Ishikawa (cell line): ENCODE data around the gene FLVCR2.

ENCODE experiments used
- CEBPB ChIP-seq: IDR thresholded peaks from 2 replicates; pipeline ENCODE4 v1.6.1; 2012
- CREB1 ChIP-seq: IDR thresholded peaks from 2 replicates; pipeline ENCODE4 v1.6.1; 2012; ENCODE audit warnings: low read depth
- EGR1 ChIP-seq: IDR thresholded peaks from 2 replicates; pipeline ENCODE4 v1.6.1; 2012
- EP300 ChIP-seq: IDR thresholded peaks from 2 replicates; pipeline ENCODE4 v1.6.1; 2012; ENCODE audit warnings: borderline replicate concordance
- FOXM1 ChIP-seq: IDR thresholded peaks from 2 replicates; pipeline ENCODE4 v1.6.1; 2012; ENCODE audit warnings: low read depth, borderline replicate concordance
- NFIC ChIP-seq: IDR thresholded peaks from 2 replicates; pipeline ENCODE4 v1.6.1; 2012
- RAD21 ChIP-seq: IDR thresholded peaks from 2 replicates; pipeline ENCODE4 v1.6.1; 2012; ENCODE audit warnings: low read depth
- TAF1 ChIP-seq: IDR thresholded peaks from 2 replicates; pipeline ENCODE4 v1.6.1; 2012; ENCODE audit warnings: low read depth, mild to moderate bottlenecking
- TCF12 ChIP-seq: IDR thresholded peaks from 2 replicates; pipeline ENCODE4 v1.6.1; 2012; ENCODE audit warnings: low read depth
- TEAD4 ChIP-seq: IDR thresholded peaks from 2 replicates; pipeline ENCODE4 v1.6.1; 2012
- USF1 ChIP-seq: IDR thresholded peaks from 2 replicates; pipeline ENCODE4 v1.6.1; 2012
- YY1 ChIP-seq: IDR thresholded peaks from 2 replicates; pipeline ENCODE4 v1.6.1; 2012; ENCODE audit warnings: low read depth
- ZBTB7A ChIP-seq: IDR thresholded peaks from 2 replicates; pipeline ENCODE4 v1.6.1; 2012; ENCODE audit warnings: low read depth
- TF ChIP-seq, protein P1 (sequence below): IDR thresholded peaks from 2 replicates; pipeline ENCODE4 v1.6.1; 2012
- TF ChIP-seq, protein P2 (sequence below): IDR thresholded peaks from 2 replicates; pipeline ENCODE4 v1.6.1; 2012; ENCODE audit warnings: low read depth, mild to moderate bottlenecking

Gene FLVCR2

GRCh38 chr14:75559451-75560222, 18.8 kb upstream of the FLVCR2 start:
- TF ChIP-seq USF1 (no peak), RAD21 (no peak), CEBPB (peak; percentile 71; the same call in 1 of the 2 replicates), EP300 (no peak), TCF12 (no peak), FOXM1 (no peak), CREB1 (no peak), TAF1 (no peak), NFIC (0 out of 2 replicates have a peak, but pooled peaks have one; percentile 18), YY1 (no peak), TEAD4 (no peak), ZBTB7A (no peak), EGR1 (no peak)
- TF ChIP-seq, protein P1, sequence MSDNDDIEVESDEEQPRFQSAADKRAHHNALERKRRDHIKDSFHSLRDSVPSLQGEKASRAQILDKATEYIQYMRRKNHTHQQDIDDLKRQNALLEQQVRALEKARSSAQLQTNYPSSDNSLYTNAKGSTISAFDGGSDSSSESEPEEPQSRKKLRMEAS: no peak
- TF ChIP-seq, protein P2, sequence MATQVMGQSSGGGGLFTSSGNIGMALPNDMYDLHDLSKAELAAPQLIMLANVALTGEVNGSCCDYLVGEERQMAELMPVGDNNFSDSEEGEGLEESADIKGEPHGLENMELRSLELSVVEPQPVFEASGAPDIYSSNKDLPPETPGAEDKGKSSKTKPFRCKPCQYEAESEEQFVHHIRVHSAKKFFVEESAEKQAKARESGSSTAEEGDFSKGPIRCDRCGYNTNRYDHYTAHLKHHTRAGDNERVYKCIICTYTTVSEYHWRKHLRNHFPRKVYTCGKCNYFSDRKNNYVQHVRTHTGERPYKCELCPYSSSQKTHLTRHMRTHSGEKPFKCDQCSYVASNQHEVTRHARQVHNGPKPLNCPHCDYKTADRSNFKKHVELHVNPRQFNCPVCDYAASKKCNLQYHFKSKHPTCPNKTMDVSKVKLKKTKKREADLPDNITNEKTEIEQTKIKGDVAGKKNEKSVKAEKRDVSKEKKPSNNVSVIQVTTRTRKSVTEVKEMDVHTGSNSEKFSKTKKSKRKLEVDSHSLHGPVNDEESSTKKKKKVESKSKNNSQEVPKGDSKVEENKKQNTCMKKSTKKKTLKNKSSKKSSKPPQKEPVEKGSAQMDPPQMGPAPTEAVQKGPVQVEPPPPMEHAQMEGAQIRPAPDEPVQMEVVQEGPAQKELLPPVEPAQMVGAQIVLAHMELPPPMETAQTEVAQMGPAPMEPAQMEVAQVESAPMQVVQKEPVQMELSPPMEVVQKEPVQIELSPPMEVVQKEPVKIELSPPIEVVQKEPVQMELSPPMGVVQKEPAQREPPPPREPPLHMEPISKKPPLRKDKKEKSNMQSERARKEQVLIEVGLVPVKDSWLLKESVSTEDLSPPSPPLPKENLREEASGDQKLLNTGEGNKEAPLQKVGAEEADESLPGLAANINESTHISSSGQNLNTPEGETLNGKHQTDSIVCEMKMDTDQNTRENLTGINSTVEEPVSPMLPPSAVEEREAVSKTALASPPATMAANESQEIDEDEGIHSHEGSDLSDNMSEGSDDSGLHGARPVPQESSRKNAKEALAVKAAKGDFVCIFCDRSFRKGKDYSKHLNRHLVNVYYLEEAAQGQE: no peak

- TF ChIP-seq EP300 (no peak), TCF12 (no peak), TAF1 (no peak), USF1 (no peak), CREB1 (no peak), RAD21 (peak; percentile 96), NFIC (peak; percentile 55), ZBTB7A (no peak), YY1 (no peak), CEBPB (no peak), TEAD4 (peak; percentile 95)
- TF ChIP-seq, protein P1: no peak
- TF ChIP-seq, protein P2: no peak
These were observed 17.4 kb upstream of the FLVCR2 start for GRCh38 chr14:75561013-75561432.

GRCh38 chr14:75562089-75562488, 16.3 kb upstream of the FLVCR2 start:
- TF ChIP-seq ZBTB7A (no peak), CREB1 (no peak), NFIC (no peak), YY1 (no peak), TCF12 (no peak), EP300 (no peak), TEAD4 (no peak), USF1 (no peak)
- TF ChIP-seq, protein P2: no peak
- TF ChIP-seq, protein P1: no peak

- no peak for TF ChIP-seq RAD21
- no peak for TF ChIP-seq TEAD4
- no peak for TF ChIP-seq TAF1
- no peak for TF ChIP-seq USF1
- TF ChIP-seq ZBTB7A: no peak
- TF ChIP-seq, protein P1: no peak
These were observed 15.9 kb upstream of the FLVCR2 start for GRCh38 chr14:75562489-75562888.
